Muscle of leg (tissue), 11 donors: ENCODE measurements around the gene MAP7D3. TPM values are rescaled to one million over a fixed set of nuclear protein-coding genes. Genes with fewer than 3 reads are reported as not detected.

Experiments used
- DNase-seq: peaks from one replicate; pipeline ENCODE4 v3.0.0; 2013
- H3K27ac ChIP-seq: one replicate; pipeline ENCODE4 v1.5.1; 2013; ENCODE audit warnings: mild to moderate bottlenecking, low read length, control low read depth
- H3K27me3 ChIP-seq: one replicate; pipeline ENCODE4 v1.6.1; 2013; ENCODE audit warnings: low read length; ENCODE audit not compliant: control insufficient read depth, insufficient read depth
- H3K36me3 ChIP-seq: one replicate; pipeline ENCODE4 v1.6.1; 2013; ENCODE audit warnings: low read length; ENCODE audit not compliant: control insufficient read depth, insufficient read depth
- H3K4me1 ChIP-seq: one replicate; pipeline ENCODE4 v1.6.1; 2013; ENCODE audit warnings: low read length; ENCODE audit not compliant: control insufficient read depth, insufficient read depth
- H3K4me3 ChIP-seq: one replicate; pipeline ENCODE4 v1.5.1; 2013; ENCODE audit warnings: low read length, control low read depth
- H3K9me3 ChIP-seq: replicated peaks from 2 replicates; pipeline ENCODE4 v1.6.1; 2013; ENCODE audit warnings: low read depth, low read length; ENCODE audit not compliant: control insufficient read depth
- WGBS: methylation state at CpG from one replicate; pipeline ENCODE4 v1.1.5; 2013; ENCODE audit warnings: missing lambda C conversion rate; ENCODE audit not compliant: insufficient coverage; 5-methylcytosine and 5-hydroxymethylcytosine counted together
- polyA plus RNA-seq, 8 donors: library from polyadenylated mRNA; unstranded; fragments of 120-200 nt; gene quantifications; one replicate each; pipeline versions ENCODE4 v1.2.1 to v1.2.3, GENCODE V29; 2013; ENCODE audit warnings: inconsistent platforms in 1 of 8, low replicate concordance in 1 of 8; ENCODE audit not compliant: insufficient read length in 8 of 8, insufficient read depth in 1 of 8
- total RNA-seq: library from RNA; stranded (reverse); fragments of 120-200 nt; gene quantifications from one replicate; pipeline ENCODE4 v1.2.4, GENCODE V29; 2013

MAP7D3 gene
- total and polyA plus RNA-seq, 9 donors: 12.0 to 23.1 (median 17.4) TPM

DNA sequence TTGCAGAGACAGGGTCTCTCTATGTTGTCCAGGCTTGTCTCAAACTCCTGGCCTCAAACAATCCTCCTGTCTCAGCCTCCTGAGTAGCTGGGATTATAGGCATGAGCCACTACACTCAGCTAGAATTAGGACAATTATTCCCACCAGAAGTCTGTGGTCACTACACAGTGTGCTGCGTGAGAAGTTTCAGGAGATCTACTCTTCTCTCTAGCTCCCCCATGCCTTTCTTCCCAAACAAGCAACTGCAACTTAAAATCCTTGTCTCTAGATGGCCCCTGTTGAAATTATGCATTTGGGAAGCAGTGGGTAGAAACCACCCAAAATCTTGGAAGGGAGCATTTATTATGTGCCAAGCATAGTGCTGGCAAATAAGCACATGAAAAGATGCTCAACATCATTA, 21.1 kb upstream of the MAP7D3 start:
- no peak for DNase-seq
- Histone ChIP-seq H3K4me3 (no peak overlapping the region), H3K9me3 (no peaks in the 10 kb centered on the region), H3K4me1 (no peaks in the 10 kb centered on the region), H3K36me3 (no peaks in the 10 kb centered on the region), H3K27me3 (peaks cover 7% of the 10 kb centered on the region), H3K27ac (no peak overlapping the region)
- no CpG with 5 or more reads among the region's 1 CpG for WGBS

DNA sequence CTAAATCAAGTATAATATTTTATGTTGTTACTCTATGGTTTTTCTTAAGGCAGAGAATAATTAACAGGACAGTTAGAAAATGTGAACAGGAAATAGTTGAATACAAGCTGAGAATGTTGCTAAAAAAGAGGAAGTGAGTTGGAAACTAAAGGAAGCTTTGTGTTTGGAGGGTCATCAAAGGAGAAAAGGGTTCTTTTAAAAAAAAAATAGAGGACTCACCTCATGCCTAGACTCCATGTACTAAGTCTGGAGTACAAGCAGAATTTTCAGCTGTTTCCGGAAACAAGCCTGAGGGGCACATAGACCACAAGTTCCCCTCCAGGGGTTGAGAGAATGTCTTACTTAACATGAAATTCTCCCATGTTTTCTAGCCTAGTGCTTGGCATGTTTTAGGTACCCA, 20.1 kb upstream of the MAP7D3 start:
- H3K9me3 ChIP-seq: no peaks in the 10 kb centered on the region
- H3K36me3 ChIP-seq: no peaks in the 10 kb centered on the region
- DNase-seq: no peak
- H3K4me3 ChIP-seq: no peak overlapping the region
- H3K27me3 ChIP-seq: peaks cover 7% of the 10 kb centered on the region
- WGBS: no CpG with 5 or more reads among the region's 1 CpG
- no peaks in the 10 kb centered on the region for H3K4me1 ChIP-seq
- H3K27ac ChIP-seq: no peak overlapping the region

DNA sequence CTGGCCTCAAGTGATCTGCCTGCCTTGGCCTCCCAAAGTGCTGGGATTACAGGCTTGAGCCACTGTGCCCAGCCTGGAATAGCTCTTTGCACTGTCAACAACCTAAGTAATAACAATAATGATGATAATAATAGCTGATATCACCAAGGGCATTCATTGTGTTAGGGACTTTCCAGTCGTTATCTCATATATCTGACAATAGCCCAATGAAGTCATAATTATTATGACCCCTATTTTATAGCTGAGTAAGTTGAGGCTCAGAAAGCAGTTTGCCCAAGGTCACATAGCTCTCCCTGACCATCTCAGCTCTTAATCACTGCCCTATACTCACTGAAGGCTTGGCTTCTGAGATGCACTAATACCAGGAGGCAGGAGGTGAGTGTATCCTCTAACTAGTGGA, 18.7 kb upstream of the MAP7D3 start:
- H3K9me3 ChIP-seq: no peaks in the 10 kb centered on the region
- no peak overlapping the region for H3K4me3 ChIP-seq
- no peaks in the 10 kb centered on the region for H3K36me3 ChIP-seq
- H3K27me3 ChIP-seq: no peaks in the 10 kb centered on the region
- H3K4me1 ChIP-seq: no peaks in the 10 kb centered on the region
- no peak overlapping the region for H3K27ac ChIP-seq
- no peak for DNase-seq
- WGBS: no CpG with 5 or more reads among the region's 1 CpG

DNA sequence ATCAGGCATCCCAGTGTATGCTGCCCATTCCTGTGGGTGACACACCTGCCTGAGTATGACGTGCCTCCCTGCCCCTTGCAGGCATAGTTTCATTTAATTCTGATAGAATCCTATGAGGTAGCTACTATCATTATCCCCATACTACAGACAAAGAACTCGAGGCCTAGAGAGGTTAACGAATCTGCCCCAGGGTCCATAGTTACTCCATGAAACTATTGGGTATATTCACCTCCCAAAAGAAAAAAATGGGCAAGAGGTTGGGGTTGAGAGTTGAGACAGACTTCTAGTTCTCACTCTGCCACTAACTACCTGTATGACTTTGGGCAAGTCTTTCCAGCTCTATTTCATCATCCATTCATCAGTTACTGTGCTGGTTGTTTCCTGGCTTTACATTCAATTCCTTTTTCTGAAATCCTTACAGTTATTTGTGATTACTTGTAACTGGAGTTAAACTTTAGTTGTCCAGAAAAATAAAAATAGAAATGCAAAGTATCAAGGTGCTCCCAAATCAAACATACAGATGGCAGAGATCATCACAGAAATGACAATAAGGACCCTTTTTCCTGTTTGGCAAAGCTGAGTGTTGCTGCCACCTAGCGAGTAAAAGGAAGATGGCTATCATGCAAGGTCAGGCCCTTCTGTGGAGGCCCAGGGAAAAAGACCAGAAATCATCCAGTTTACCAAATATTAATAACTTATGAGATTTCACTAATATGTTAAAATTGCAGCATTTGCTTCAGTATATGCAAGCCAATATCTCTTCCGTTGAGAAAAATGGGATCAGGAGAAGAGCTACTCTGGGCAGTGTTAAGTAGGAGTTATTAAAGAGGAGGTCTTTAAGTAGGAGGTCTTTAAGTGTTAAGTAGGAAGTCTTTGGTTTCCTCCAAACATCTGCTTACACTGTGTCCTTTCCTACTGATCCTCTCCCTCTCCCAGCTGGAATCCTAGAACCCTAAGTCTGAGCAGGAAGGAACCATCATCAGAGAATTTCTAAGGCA, 17.1 kb upstream of the MAP7D3 start:
- no CpG with 5 or more reads among the region's 5 CpGs for WGBS
- Histone ChIP-seq H3K36me3 (no peaks in the 10 kb centered on the region), H3K27ac (no peak overlapping the region), H3K4me3 (no peak overlapping the region), H3K4me1 (no peaks in the 10 kb centered on the region), H3K9me3 (no peaks in the 10 kb centered on the region), H3K27me3 (no peaks in the 10 kb centered on the region)
- DNase-seq: peak; percentile 73

DNA sequence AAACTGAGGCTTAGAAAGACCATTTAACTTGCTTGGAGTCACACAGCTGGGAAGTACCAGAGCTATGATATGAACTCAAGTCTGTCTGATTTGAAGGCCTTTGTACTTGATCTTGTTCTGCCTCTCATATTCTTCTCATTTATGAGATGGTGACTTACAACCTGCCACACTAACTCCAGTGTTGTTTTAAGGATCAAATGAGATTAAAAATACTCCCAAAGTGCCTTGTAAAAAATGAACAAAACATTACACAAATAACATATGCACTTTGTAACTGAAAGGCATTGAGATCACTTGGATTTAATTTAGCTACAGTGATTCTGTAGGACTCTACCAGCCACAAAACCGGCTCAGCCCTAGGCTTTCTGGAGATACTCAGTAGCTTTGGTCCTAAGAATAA, 15.6 kb upstream of the MAP7D3 start:
- Histone ChIP-seq H3K4me3 (no peak overlapping the region), H3K27ac (no peak overlapping the region), H3K36me3 (no peaks in the 10 kb centered on the region), H3K9me3 (no peaks in the 10 kb centered on the region), H3K4me1 (peaks cover 5% of the 10 kb centered on the region), H3K27me3 (no peaks in the 10 kb centered on the region)
- DNase-seq: no peak
- 100% methylated on average over 1 of the region's 1 CpG for WGBS

DNA sequence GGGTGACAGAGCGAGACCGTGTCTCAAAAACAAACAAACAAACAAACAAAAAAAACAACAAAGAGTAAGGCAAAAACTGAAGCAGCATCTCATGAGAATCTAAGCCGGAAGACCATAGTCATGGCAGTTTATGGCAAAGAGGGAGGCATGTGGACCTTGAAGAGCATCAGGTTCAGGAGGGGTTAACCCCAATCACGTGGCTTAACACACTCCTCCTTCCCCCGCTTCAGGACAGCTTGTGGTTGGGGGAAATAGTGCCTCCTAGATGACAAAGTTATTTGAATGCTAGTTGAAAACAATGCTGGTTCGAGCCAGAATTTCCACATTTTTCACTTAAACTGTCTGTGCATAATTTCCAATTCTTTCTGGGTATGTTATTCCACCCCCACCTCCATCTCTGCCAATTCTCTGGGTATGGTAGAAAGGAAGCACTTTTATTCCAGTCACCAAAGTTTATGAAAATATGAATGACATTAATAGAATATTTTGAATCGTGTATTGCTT, 11.7 kb upstream of the MAP7D3 start:
- peaks cover 16% of the 10 kb centered on the region for H3K4me1 ChIP-seq
- WGBS: 86% methylated on average over 1 of the region's 7 CpGs
- no peak for DNase-seq
- no peaks in the 10 kb centered on the region for H3K9me3 ChIP-seq
- peaks cover 6% of the 10 kb centered on the region for H3K27me3 ChIP-seq
- no peak overlapping the region for H3K4me3 ChIP-seq
- H3K27ac ChIP-seq: peak overlapping the region; percentile 5
- no peaks in the 10 kb centered on the region for H3K36me3 ChIP-seq

DNA sequence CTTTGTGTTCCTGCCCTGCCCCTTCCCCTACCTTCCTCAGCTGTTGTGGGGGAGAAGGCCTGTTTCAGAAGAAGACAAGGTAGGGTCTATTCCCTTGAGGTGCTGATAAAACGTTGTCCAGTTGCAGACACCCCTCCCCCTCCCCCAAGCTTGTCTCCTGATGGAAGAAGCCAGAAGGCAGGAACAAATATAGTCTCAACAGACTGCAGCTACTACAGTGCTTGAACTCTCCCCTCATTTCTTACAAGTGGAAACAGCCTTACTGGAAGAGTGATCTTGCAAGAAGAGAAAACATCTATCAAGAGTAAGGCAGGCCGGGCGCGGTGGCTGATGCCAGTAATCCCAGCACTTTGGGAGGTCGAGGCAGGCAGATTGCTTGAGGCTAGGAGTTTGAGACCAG, 11.0 kb upstream of the MAP7D3 start:
- no peaks in the 10 kb centered on the region for H3K36me3 ChIP-seq
- peak overlapping the region; percentile 5 for H3K27ac ChIP-seq
- peaks cover 16% of the 10 kb centered on the region for H3K4me1 ChIP-seq
- peak; percentile 57 for DNase-seq
- H3K27me3 ChIP-seq: peaks cover 6% of the 10 kb centered on the region
- no peak overlapping the region for H3K4me3 ChIP-seq
- no peaks in the 10 kb centered on the region for H3K9me3 ChIP-seq
- 95% methylated on average over 4 of the region's 5 CpGs for WGBS

DNA sequence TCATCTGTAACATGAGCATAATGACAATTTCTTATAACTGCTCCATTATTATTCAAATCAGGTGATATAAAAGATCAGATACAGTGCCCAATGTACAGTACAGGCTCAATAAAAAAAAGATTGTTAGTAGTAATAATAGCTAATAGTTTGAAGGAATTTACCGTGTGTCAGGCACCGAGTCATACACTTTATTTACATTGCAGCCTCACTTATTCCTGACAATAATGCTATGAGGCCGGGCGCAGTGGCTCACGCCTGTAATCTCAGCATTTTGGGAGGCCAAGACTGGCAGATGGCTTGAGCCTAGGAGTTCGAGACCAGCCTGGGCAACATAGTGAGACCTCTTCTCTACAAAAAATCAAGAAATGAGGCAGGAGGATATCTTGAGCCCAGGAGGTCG, 10.1 kb upstream of the MAP7D3 start:
- H3K27me3 ChIP-seq: peaks cover 11% of the 10 kb centered on the region
- H3K9me3 ChIP-seq: no peaks in the 10 kb centered on the region
- H3K27ac ChIP-seq: peak overlapping the region; percentile 77
- peaks cover 18% of the 10 kb centered on the region for H3K4me1 ChIP-seq
- no peak for DNase-seq
- no peak overlapping the region for H3K4me3 ChIP-seq
- WGBS: 85% methylated on average over 5 of the region's 7 CpGs
- no peaks in the 10 kb centered on the region for H3K36me3 ChIP-seq

DNA sequence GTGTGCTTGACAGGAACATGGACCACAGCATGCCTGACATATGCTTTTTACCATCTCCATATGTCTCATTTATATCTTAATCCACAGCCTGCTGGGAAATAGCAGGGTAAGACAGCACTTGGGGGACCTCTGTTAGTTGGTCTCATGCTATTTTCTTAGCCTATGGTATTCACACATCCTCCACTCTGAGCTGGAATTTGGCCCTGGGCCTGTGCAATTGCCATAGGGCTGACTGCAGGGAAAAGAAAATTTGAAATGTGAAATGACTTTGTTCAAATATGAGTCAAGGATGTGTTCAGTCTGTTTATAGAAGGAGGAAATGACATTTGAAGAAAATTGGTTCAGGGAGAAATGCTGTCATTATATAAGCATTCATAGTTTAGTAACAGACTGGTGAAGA, 9.6 kb upstream of the MAP7D3 start:
- Histone ChIP-seq H3K9me3 (no peaks in the 10 kb centered on the region), H3K4me3 (no peak overlapping the region), H3K27me3 (peaks cover 15% of the 10 kb centered on the region), H3K36me3 (no peaks in the 10 kb centered on the region), H3K4me1 (peaks cover 21% of the 10 kb centered on the region), H3K27ac (peak overlapping the region; percentile 77)
- peak; percentile 42 for DNase-seq

DNA sequence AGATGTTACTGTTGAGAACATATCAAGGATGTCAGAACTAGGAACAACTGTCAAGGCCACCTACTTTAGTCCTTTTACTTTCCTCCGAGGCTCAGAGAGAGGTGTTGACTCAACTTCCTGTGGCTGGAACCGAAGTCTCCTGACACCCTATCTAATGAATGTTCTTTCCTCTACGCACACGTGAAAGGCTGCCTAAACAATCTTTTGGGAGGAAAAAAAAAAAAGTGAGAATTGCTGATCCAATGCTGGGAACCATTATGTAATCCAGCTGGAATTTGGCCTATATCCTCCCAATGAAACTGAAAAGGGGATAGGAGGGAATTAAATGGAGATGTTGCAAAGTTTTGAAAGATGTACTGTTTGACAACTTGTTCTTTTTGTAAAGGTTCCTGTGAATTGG, 8.3 kb upstream of the MAP7D3 start:
- peak; percentile 88 for DNase-seq
- peak overlapping the region; percentile 77 for H3K27ac ChIP-seq
- peaks cover 19% of the 10 kb centered on the region for H3K27me3 ChIP-seq
- H3K9me3 ChIP-seq: no peaks in the 10 kb centered on the region
- WGBS: no CpG with 5 or more reads among the region's 4 CpGs
- no peaks in the 10 kb centered on the region for H3K36me3 ChIP-seq
- H3K4me3 ChIP-seq: no peak overlapping the region
- peaks cover 21% of the 10 kb centered on the region for H3K4me1 ChIP-seq
